OCI-LY7 (cell line): ENCODE data around the gene OR2A14. TPM values are rescaled to one million over a fixed set of nuclear protein-coding genes. Genes with fewer than 3 reads are reported as not detected.

Source experiments
- BruUV-seq: library from RNA; stranded (reverse); fragments of 400-500 nt; replicated peaks from 2 replicates; lab custom pipeline; 2021; lab: Mats Ljungman, UMichigan
- CTCF ChIA-PET: fragments of 300-600 bp; sonication (Branson Sonifier 250); formaldehyde crosslinking; loops from one replicate; lab custom pipeline; 2022; ENCODE audit warnings: antibody characterized with exemption; ENCODE audit not compliant: unreplicated experiment; lab: Charles Lee
- POLR2A ChIA-PET: fragments of 300-600 bp; sonication (Branson Sonifier 250); formaldehyde crosslinking; loops from one replicate; lab custom pipeline; 2022; ENCODE audit warnings: antibody characterized with exemption; lab: Charles Lee
- DNase-seq: peaks from one replicate; pipeline ENCODE4 v3.0.0-alpha.2; 2015; ENCODE audit warnings: low spot score
- H2AFZ ChIP-seq: fragments of 200-600 bp; sonication (generic), shearing (Covaris generic); 2 replicates; pipeline ENCODE4 v1.6.1; 2014; ENCODE audit warnings: mild to moderate bottlenecking, antibody characterized with exemption, low read length, moderate library complexity
- H3K27ac ChIP-seq: fragments of 200-600 bp; sonication (generic); 2 replicates; pipeline ENCODE4 v1.5.1; 2014; ENCODE audit warnings: mixed run types, low read depth, mild to moderate bottlenecking, moderate library complexity, low read length, inconsistent platforms; ENCODE audit not compliant: poor library complexity, severe bottlenecking
- H3K36me3 ChIP-seq: fragments of 200-600 bp; sonication (generic); 2 replicates; pipeline ENCODE4 v1.6.1; 2014; ENCODE audit warnings: mild to moderate bottlenecking, antibody characterized with exemption, low read length, moderate library complexity, mixed read lengths; ENCODE audit not compliant: insufficient read depth
- H3K4me1 ChIP-seq: fragments of 200-600 bp; sonication (generic); 2 replicates; pipeline ENCODE4 v1.5.1; 2014; ENCODE audit warnings: mild to moderate bottlenecking, low read length; ENCODE audit not compliant: insufficient read depth, poor library complexity, severe bottlenecking
- H3K4me2 ChIP-seq: fragments of 200-600 bp; sonication (generic); 2 replicates; pipeline ENCODE4 v1.6.1; 2014; ENCODE audit warnings: mild to moderate bottlenecking, low read length
- H3K4me3 ChIP-seq: fragments of 200-600 bp; sonication (generic); 2 replicates; pipeline ENCODE4 v1.5.1; 2014; ENCODE audit warnings: mild to moderate bottlenecking, low read depth, low read length; ENCODE audit not compliant: poor library complexity, severe bottlenecking
- H3K79me2 ChIP-seq: fragments of 200-600 bp; sonication (generic); 2 replicates; pipeline ENCODE4 v1.6.1; 2016; ENCODE audit warnings: low read depth, mild to moderate bottlenecking, low read length, moderate library complexity, mixed read lengths; ENCODE audit not compliant: insufficient read depth
- H3K9me2 ChIP-seq: fragments of 200-600 bp; sonication (generic); 2 replicates; pipeline ENCODE4 v1.6.1; 2016; ENCODE audit warnings: mild to moderate bottlenecking, low read length, mixed read lengths; ENCODE audit not compliant: insufficient read depth
- H3K9me3 ChIP-seq: fragments of 200-600 bp; sonication (generic); 2 replicates; pipeline ENCODE4 v1.6.1; 2014; ENCODE audit warnings: mild to moderate bottlenecking, mixed run types, low read length, mixed read lengths
- H4K20me1 ChIP-seq: fragments of 200-600 bp; sonication (generic); 2 replicates; pipeline ENCODE4 v1.6.1; 2014; ENCODE audit warnings: mild to moderate bottlenecking, antibody characterized with exemption, low read length, moderate library complexity, mixed read lengths; ENCODE audit not compliant: insufficient read depth
- CTCF ChIP-seq: fragments of 200-600 bp; sonication (generic); conservative IDR thresholded peaks from 2 replicates; pipeline ENCODE4 v1.5.1; 2014; ENCODE audit warnings: mild to moderate bottlenecking, antibody characterized with exemption, low read length, moderate library complexity, mixed read lengths
- EZH2phosphoT487 ChIP-seq: fragments of 200-600 bp; sonication (generic); IDR thresholded peaks from 2 replicates; pipeline ENCODE4 v1.6.1; 2018; ENCODE audit warnings: low read depth, borderline replicate concordance, mild to moderate bottlenecking, mixed run types, antibody characterized with exemption, low read length, moderate library complexity, mixed read lengths
- intact Hi-C: fragments of 100-400 bp; cut with micrococcal nuclease; formaldehyde crosslinking; loops from one replicate; pipeline ENCODE4 v1.10.0; 2022; ENCODE audit not compliant: unreplicated experiment
- total RNA-seq, 2 experiments: library from RNA; depleted of rRNA in 1 of 2; stranded (reverse); fragments of >200 nt in 1 of 2; shearing (Covaris generic) in 1 of 2; gene quantifications; 2 replicates each; pipeline ENCODE4 v1.2.3, GENCODE V29; 2014 to 2022

OR2A14 gene
- total RNA-seq, 2 experiments from 2014 or later: not detected

GRCh38 chr7:144130730-144131129 lies 7.8 kb downstream of the OR2A14 start:
- Histone ChIP-seq H3K9me3 (no peaks in the 10 kb centered on the region), H3K4me3 (no peak overlapping the region), H3K27ac (no peak overlapping the region), H2AFZ (no peak overlapping the region), H3K9me2 (no peaks in the 10 kb centered on the region), H3K79me2 (no peaks in the 10 kb centered on the region), H3K36me3 (no peaks in the 10 kb centered on the region), H4K20me1 (no peaks in the 10 kb centered on the region), H3K4me2 (no peak overlapping the region), H3K4me1 (no peaks in the 10 kb centered on the region)
- TF ChIP-seq EZH2phosphoT487: no peak
- no peak for TF ChIP-seq CTCF
- ChIA-PET CTCF (no interaction called here), POLR2A (no interaction called here)
- intact Hi-C loops: no loop called here
- no TSS peak for BruUV-seq
- no peak for DNase-seq

- TF ChIP-seq CTCF (no peak), EZH2phosphoT487 (no peak)
- POLR2A ChIA-PET: no interaction called here
- intact Hi-C loops: no loop called here
Observed at GRCh38 chr7:144132262-144132661, 9.3 kb downstream of the OR2A14 start.

GRCh38 chr7:144133307-144133706 lies 10.3 kb downstream of the OR2A14 start:
- Histone ChIP-seq H3K36me3 (no peaks in the 10 kb centered on the region), H2AFZ (no peak overlapping the region), H4K20me1 (no peaks in the 10 kb centered on the region), H3K9me3 (no peaks in the 10 kb centered on the region), H3K4me2 (no peak overlapping the region), H3K79me2 (no peaks in the 10 kb centered on the region), H3K27ac (no peak overlapping the region), H3K9me2 (no peaks in the 10 kb centered on the region), H3K4me1 (no peaks in the 10 kb centered on the region), H3K4me3 (no peak overlapping the region)
- POLR2A ChIA-PET: no interaction called here
- intact Hi-C loops: no loop called here
- no peak for DNase-seq
- no TSS peak for BruUV-seq
- no peak for TF ChIP-seq EZH2phosphoT487
- TF ChIP-seq CTCF: no peak
- CTCF ChIA-PET: no interaction called here

More at GRCh38 chr7:144132262-144132661, 9.3 kb downstream of the OR2A14 start:
- no peak overlapping the region for H3K4me3 ChIP-seq
- no peak overlapping the region for H2AFZ ChIP-seq
- CTCF ChIA-PET: no interaction called here
- no peaks in the 10 kb centered on the region for H3K79me2 ChIP-seq
- no peaks in the 10 kb centered on the region for H3K36me3 ChIP-seq
- H4K20me1 ChIP-seq: no peaks in the 10 kb centered on the region
- H3K4me1 ChIP-seq: no peaks in the 10 kb centered on the region
- no peaks in the 10 kb centered on the region for H3K9me3 ChIP-seq
- no peak for DNase-seq
- H3K9me2 ChIP-seq: no peaks in the 10 kb centered on the region
- no TSS peak for BruUV-seq
- H3K4me2 ChIP-seq: no peak overlapping the region
- no peak overlapping the region for H3K27ac ChIP-seq
